ENCODE measurements around the gene KHNYN. TPM values are rescaled to one million over a fixed set of nuclear protein-coding genes. Genes with fewer than 3 reads are reported as not detected.

Gene KHNYN
- polyA plus RNA-seq, 1 donor from 2014 or later, result 0.53 TPM

GRCh38 chr14:24390701-24391468, 38.9 kb upstream of the KHNYN start:
- Histone ChIP-seq H3K79me2 (replicated peaks; ENCODE audit: insufficient read depth, low read length) (no peaks in the 10 kb centered on the region), H4K20me1 (ENCODE audit: insufficient read depth) (no peaks in the 10 kb centered on the region), H2AFZ (ENCODE audit: low read depth, low read length) (no peak overlapping the region), H3K9ac (ENCODE audit: low read length) (no peak overlapping the region), H3K27ac (ENCODE audit: low read length) (no peak overlapping the region), H3K36me3 (ENCODE audit: insufficient read depth, low read length) (no peaks in the 10 kb centered on the region), H3K9me2 (ENCODE audit: insufficient read depth, low read length) (no peaks in the 10 kb centered on the region), H3K4me3 (ENCODE audit: low read length) (no peak overlapping the region), H3K9me3 (ENCODE audit: low read length) (no peaks in the 10 kb centered on the region), H3K4me2 (ENCODE audit: low read length) (no peak overlapping the region), H3F3A (ENCODE audit: insufficient read depth, low read length, poor library complexity, severe bottlenecking) (no peaks in the 10 kb centered on the region), H3K27me3 (ENCODE audit: insufficient read depth, low read depth, low read length) (no peaks in the 10 kb centered on the region)
- TF ChIP-seq SMC3 (conservative IDR thresholded peaks at IDR 0.05; ENCODE audit: poor library complexity) (no peak), CTCF (IDR thresholded peaks at IDR 0.05; ENCODE audit: poor library complexity, severe bottlenecking) (no peak), TAF1 (IDR thresholded peaks at IDR 0.05; ENCODE audit: low read depth) (no peak), EZH2 (IDR thresholded peaks at IDR 0.05; ENCODE audit: borderline replicate concordance, insufficient read depth, low read length, poor library complexity, severe bottlenecking) (no peak)

GRCh38 chr14:24392325-24393091, 37.2 kb upstream of the KHNYN start:
- no peak overlapping the region for H3K4me2 ChIP-seq (ENCODE audit: low read length)
- H3K27me3 ChIP-seq (ENCODE audit: insufficient read depth, low read depth, low read length), result no peaks in the 10 kb centered on the region
- no peaks in the 10 kb centered on the region for H3K9me2 ChIP-seq (ENCODE audit: insufficient read depth, low read length)
- H3K9me3 ChIP-seq (ENCODE audit: low read length), result no peaks in the 10 kb centered on the region
- H3K9ac ChIP-seq (ENCODE audit: low read length), result no peak overlapping the region
- no peak overlapping the region for H3K4me3 ChIP-seq (ENCODE audit: low read length)
- no peak for TF ChIP-seq SMC3 (conservative IDR thresholded peaks at IDR 0.05; ENCODE audit: poor library complexity)
- no peak for TF ChIP-seq EP300 (conservative IDR thresholded peaks at IDR 0.05; ENCODE audit: poor library complexity, severe bottlenecking)
- no peak for TF ChIP-seq RAD21 (conservative IDR thresholded peaks at IDR 0.05)
- no peak for TF ChIP-seq TAF1 (IDR thresholded peaks at IDR 0.05; ENCODE audit: low read depth)
- TF ChIP-seq POLR2AphosphoS5 (IDR thresholded peaks at IDR 0.05), result no peak
- TF ChIP-seq EZH2 (IDR thresholded peaks at IDR 0.05; ENCODE audit: borderline replicate concordance, insufficient read depth, low read length, poor library complexity, severe bottlenecking), result no peak
- no peak for TF ChIP-seq MXI1 (conservative IDR thresholded peaks at IDR 0.05; ENCODE audit: poor library complexity, severe bottlenecking)
- no peak for TF ChIP-seq CTCF (IDR thresholded peaks at IDR 0.05; ENCODE audit: poor library complexity, severe bottlenecking)
- TF ChIP-seq REST (IDR thresholded peaks at IDR 0.05; ENCODE audit: borderline replicate concordance), result no peak
- no peaks in the 10 kb centered on the region for H4K20me1 ChIP-seq (ENCODE audit: insufficient read depth)
- H3K79me2 ChIP-seq (replicated peaks; ENCODE audit: insufficient read depth, low read length), result no peaks in the 10 kb centered on the region
- H2AFZ ChIP-seq (ENCODE audit: low read depth, low read length), result no peak overlapping the region
- H3K27ac ChIP-seq (ENCODE audit: low read length), result no peak overlapping the region
- H3F3A ChIP-seq (ENCODE audit: insufficient read depth, low read length, poor library complexity, severe bottlenecking), result no peaks in the 10 kb centered on the region
- H3K36me3 ChIP-seq (ENCODE audit: insufficient read depth, low read length), result no peaks in the 10 kb centered on the region

Data from neural cell (in vitro differentiated cells).